Peyer's patch (tissue), 4 donors: ENCODE measurements around the gene ADGRL3.

Source experiments
- CTCF ChIP-seq, 6 experiments: fragments of 450-650 bp in 4 of 6; fragments of 200-600 bp in 2 of 6; sonication (generic) in 1 of 6; IDR thresholded peaks; one replicate each; pipeline ENCODE4 v1.5.1; 2017 to 2019; ENCODE audit warnings: antibody characterized with exemption in 6 of 6, mild to moderate bottlenecking in 3 of 6, moderate library complexity in 1 of 6
- POLR2A ChIP-seq, 2 donors: fragments of 450-650 bp; IDR thresholded peaks; one replicate each; pipeline ENCODE4 v1.5.1; 2017; ENCODE audit warnings: antibody characterized with exemption in 2 of 2, mild to moderate bottlenecking in 2 of 2, moderate library complexity in 2 of 2

GRCh38 chr4:61293707-61294400, 93.7 kb downstream of the ADGRL3 start:
- TF ChIP-seq CTCF (IDR thresholded peaks at IDR 0.05) (no peak), POLR2A (IDR thresholded peaks at IDR 0.05) (no peak)
